AG04450 (cell line): Measurements from ENCODE around the gene BAHCC1. TPM values are rescaled to one million over a fixed set of nuclear protein-coding genes. Genes with fewer than 3 reads are reported as not detected.

Source experiments
- CTCF ChIA-PET: fragments of 300-600, 350-600 bp; formaldehyde crosslinking; extraction: SDS; loops from one replicate; lab custom pipeline; 2022; ENCODE audit warnings: antibody characterized with exemption, inconsistent platforms; lab: Charles Lee
- POLR2A ChIA-PET: fragments of 350-600 bp; formaldehyde crosslinking; extraction: SDS; loops from one replicate; lab custom pipeline; 2021; ENCODE audit warnings: antibody characterized with exemption, inconsistent platforms; lab: Yijun Ruan, JAX
- DNase-seq: peaks from one replicate; pipeline ENCODE4 v3.0.0-alpha.2; 2011; ENCODE audit warnings: low read depth, low spot score
- H3K27ac ChIP-seq: one replicate; pipeline ENCODE4 v1.5.1; 2012; ENCODE audit warnings: low read depth, low read length, control low read depth
- H3K27me3 ChIP-seq: one replicate; pipeline ENCODE4 v1.6.0; 2012; ENCODE audit warnings: low read length; ENCODE audit not compliant: control insufficient read depth, insufficient read depth
- H3K4me3 ChIP-seq: 2 replicates; pipeline ENCODE4 v1.5.1; 2011; ENCODE audit warnings: mild to moderate bottlenecking, low read depth, low read length, control low read depth
- H3K9me3 ChIP-seq: 2 replicates; pipeline ENCODE4 v1.5.1; 2012; ENCODE audit warnings: low read length; ENCODE audit not compliant: control insufficient read depth, insufficient read depth
- CTCF ChIP-seq: IDR thresholded peaks from 2 replicates; pipeline ENCODE4 v1.5.1; 2011; ENCODE audit warnings: low read depth, low read length, control low read depth, inconsistent platforms
- polyA plus RNA-seq: library from polyadenylated mRNA; depleted of rRNA; stranded (reverse); fragments of >200 nt; gene quantifications from 2 replicates; pipeline ENCODE4 v1.2.3, GENCODE V29; 2011

Gene BAHCC1
- polyA plus RNA-seq, 1 experiment = 1.3 TPM

GRCh38 chr17:81473019-81473418 lies 77.8 kb downstream of the BAHCC1 start:
- ChIA-PET POLR2A (interaction anchor here (0.6 kb wide), 1 partner anchor 33 kb away, joined by 6 read pairs; no protein-coding TSS in a partner anchor), CTCF (interaction anchor here (1.6 kb wide), 1 partner anchor 12 kb away, joined by 4 read pairs; no protein-coding TSS in a partner anchor)
- TF ChIP-seq CTCF = no peak

GRCh38 chr17:81474958-81475357 lies 79.7 kb downstream of the BAHCC1 start:
- no peak for TF ChIP-seq CTCF
- H3K27me3 ChIP-seq = peaks cover 2% of the 10 kb centered on the region
- H3K27ac ChIP-seq = no peak overlapping the region
- ChIA-PET POLR2A (no interaction called here), CTCF (no interaction called here)
- peaks cover 15% of the 10 kb centered on the region for H3K9me3 ChIP-seq
- no peak for DNase-seq
- no peak overlapping the region for H3K4me3 ChIP-seq

More at GRCh38 chr17:81473019-81473418, 77.8 kb downstream of the BAHCC1 start:
- no peak for DNase-seq
- Histone ChIP-seq H3K4me3 (no peak overlapping the region), H3K27me3 (peaks cover 2% of the 10 kb centered on the region), H3K9me3 (peaks cover 15% of the 10 kb centered on the region), H3K27ac (no peak overlapping the region)

- H3K27ac ChIP-seq = no peak overlapping the region
- H3K4me3 ChIP-seq = no peak overlapping the region
- POLR2A ChIA-PET = no interaction called here
- no peak for TF ChIP-seq CTCF
- no peak for DNase-seq
- H3K27me3 ChIP-seq = peaks cover 4% of the 10 kb centered on the region
- H3K9me3 ChIP-seq = peaks cover 22% of the 10 kb centered on the region
- CTCF ChIA-PET = no interaction called here
Measured at GRCh38 chr17:81476097-81476496, 80.8 kb downstream of the BAHCC1 start.

- POLR2A ChIA-PET = no interaction called here
Measured at GRCh38 chr17:81476635-81477034, 81.4 kb downstream of the BAHCC1 start.

More at GRCh38 chr17:81476635-81477034, 81.4 kb downstream of the BAHCC1 start:
- Histone ChIP-seq H3K4me3 (no peak overlapping the region), H3K9me3 (peaks cover 22% of the 10 kb centered on the region), H3K27me3 (peaks cover 4% of the 10 kb centered on the region), H3K27ac (no peak overlapping the region)
- CTCF ChIA-PET = no interaction called here
- no peak for TF ChIP-seq CTCF
- DNase-seq = no peak
